HepG2 (cell line): ENCODE data around the gene REST. TPM values are rescaled to one million over a fixed set of nuclear protein-coding genes. Genes with fewer than 3 reads are reported as not detected.

ENCODE experiments used
- HNF1A ChIP-seq, 2 experiments: sonication (generic) in 1 of 2; formaldehyde crosslinking in 1 of 2; IDR thresholded peaks; 2 replicates each; pipeline versions ENCODE4 v1.4.0 to v1.6.1; 2016 to 2020; ENCODE audit warnings: borderline replicate concordance in 1 of 2, low read depth in 1 of 2, mild to moderate bottlenecking in 1 of 2, missing genetic modification reagents in 1 of 2
- KAT8 ChIP-seq: IDR thresholded peaks from 2 replicates; pipeline ENCODE4 v1.6.1; 2016; ENCODE audit warnings: missing genetic modification reagents, missing compliant biosample characterization
- SAP130 ChIP-seq: IDR thresholded peaks from 2 replicates; pipeline ENCODE4 v1.6.1; 2016; ENCODE audit warnings: low read depth
- ZBTB3 ChIP-seq: sonication (generic); formaldehyde crosslinking; IDR thresholded peaks from 2 replicates; pipeline ENCODE4 v1.4.0; 2020; ENCODE audit warnings: low read depth, mild to moderate bottlenecking, moderate library complexity, missing genetic modification reagents, borderline replicate concordance
- polyA plus RNA-seq, 8 experiments: library from polyadenylated mRNA; depleted of rRNA in 3 of 8; stranded (reverse) in 7 of 8; unstranded in 1 of 8; fragments of >200 nt; fragmentation: Illumina TruSeq in 4 of 8; extraction: Trizol in 4 of 8; gene quantifications; 2 replicates each; pipeline versions ENCODE4 v1.2.1 to v1.2.3, GENCODE V29; 2011 to 2016; ENCODE audit warnings: low read depth in 4 of 8, missing spikeins in 1 of 8, mixed read lengths in 1 of 8; ENCODE audit not compliant: insufficient read depth in 1 of 8
- total RNA-seq, 5 experiments: library from RNA; depleted of rRNA; stranded (reverse); fragments of >200 nt; fragmentation: Illumina TruSeq; extraction: Trizol; gene quantifications; 2 replicates each; pipeline ENCODE4 v1.2.3, GENCODE V29; 2016; ENCODE audit warnings: low read depth in 1 of 5

Gene REST
- total and polyA plus RNA-seq, 2 of the 13 experiments (the other 11 are each of a cell fraction or from before 2014, with no cell fraction given) = 12.7 to 22.4 TPM

DNA sequence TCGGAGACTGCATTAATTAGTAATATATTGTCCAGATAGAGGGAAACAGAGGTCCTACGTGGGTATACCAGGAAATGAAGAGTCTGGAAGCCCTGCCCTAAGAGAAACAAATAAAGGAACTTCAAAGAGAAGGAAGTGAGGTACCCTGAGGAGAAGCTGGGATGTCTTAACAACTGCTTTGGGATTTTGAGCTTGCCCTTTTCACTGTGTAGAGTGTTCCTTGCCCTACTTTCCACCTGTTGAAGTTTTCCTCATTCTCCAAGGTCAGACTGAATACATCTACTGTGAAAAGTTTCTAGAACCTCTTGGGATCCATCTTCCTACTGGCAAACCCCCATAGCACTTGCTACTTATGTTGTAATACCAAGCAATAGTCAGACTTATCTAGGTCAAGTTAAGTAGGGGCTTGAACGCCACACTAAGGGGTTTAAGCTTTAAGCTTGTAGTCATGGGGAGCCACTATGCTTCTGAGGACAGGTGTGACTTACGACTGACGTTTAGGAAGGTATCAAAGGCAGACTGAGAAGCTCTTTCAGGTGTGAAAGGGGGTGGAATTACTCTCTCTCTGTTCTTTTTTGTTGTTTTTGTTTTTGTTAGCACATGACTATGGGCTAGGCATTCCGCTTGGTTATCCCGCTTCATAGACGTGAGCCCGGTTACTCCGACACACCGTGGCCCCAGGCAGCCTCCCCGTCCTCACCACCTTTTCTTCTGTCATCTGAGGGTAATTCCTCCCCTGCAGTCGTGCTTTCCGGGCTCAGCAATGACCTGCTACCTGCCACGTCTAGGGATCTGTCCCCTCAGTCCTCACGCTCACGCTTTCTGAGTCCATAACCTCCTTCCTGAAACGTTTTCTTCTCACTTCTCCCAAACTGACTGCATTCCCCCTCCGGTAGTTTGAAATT, 959 bp upstream of the REST start (continued):
- TF ChIP-seq ZBTB3 (no peak), KAT8 (CRISPR knock-in tag) (no peak), SAP130 (no peak), HNF1A (IDR thresholded peaks at IDR 0.05; ENCODE audit: low read depth) (no peak), HNF1A (CRISPR knock-in tag; IDR thresholded peaks at IDR 0.05; ENCODE audit: borderline replicate concordance) (no peak)
